Measurements from ENCODE around the gene TGM1.

The TGM1 gene

GRCh38 chr14:24259282-24260025, 3.5 kb downstream of the TGM1 start:
- DNase-seq (ENCODE audit: low read depth, low spot score): no peak
- CTCF ChIA-PET: interaction anchor here (0.9 to 16.0 kb wide), 6 partner anchors 8 to 49 kb away, joined by 3 to 155 read pairs (median 6); partner anchors contain the start of genes CIDEB, MDP1, RABGGTA and TINF2
- H3K4me3 ChIP-seq (ENCODE audit: low read depth, low read length): no peak overlapping the region
- TF ChIP-seq CTCF (IDR thresholded peaks at IDR 0.05; ENCODE audit: insufficient read depth, low read length, missing control alignments): no peak
- POLR2A ChIA-PET: interaction anchor here (1.2 kb wide), 1 partner anchor 17 kb away, joined by 6 read pairs; the partner anchor contains the start of gene TINF2

- CTCF ChIA-PET: interaction anchor here (0.9 to 16.0 kb wide), 6 partner anchors 11 to 49 kb away, joined by 3 to 155 read pairs (median 6); partner anchors contain the start of genes CIDEB, MDP1, RABGGTA and TINF2
- POLR2A ChIA-PET: interaction anchor here (1.2 kb wide), 1 partner anchor 17 kb away, joined by 6 read pairs; the partner anchor contains the start of gene TINF2
- DNase-seq (ENCODE audit: low read depth, low spot score): no peak
- H3K4me3 ChIP-seq (ENCODE audit: low read depth, low read length): no peak overlapping the region
- no peak for TF ChIP-seq CTCF (IDR thresholded peaks at IDR 0.05; ENCODE audit: insufficient read depth, low read length, missing control alignments)
These were observed 4.3 kb downstream of the TGM1 start for GRCh38 chr14:24258548-24259265.

- CTCF ChIA-PET: interaction anchor here (0.6 to 16.0 kb wide), 9 partner anchors 12 to 90 kb away, joined by 3 to 155 read pairs (median 3); partner anchors contain the start of genes CIDEB, DHRS1, MDP1 and NOP9
- POLR2A ChIA-PET: no interaction called here
- H3K4me3 ChIP-seq (ENCODE audit: low read depth, low read length): no peak overlapping the region
- TF ChIP-seq CTCF (IDR thresholded peaks at IDR 0.05; ENCODE audit: insufficient read depth, low read length, missing control alignments): no peak
- no peak for DNase-seq (ENCODE audit: low read depth, low spot score)
These were observed 4.9 kb downstream of the TGM1 start for GRCh38 chr14:24258119-24258518.

- no peak for DNase-seq (ENCODE audit: low read depth, low spot score)
- no peak for TF ChIP-seq CTCF (IDR thresholded peaks at IDR 0.05; ENCODE audit: insufficient read depth, low read length, missing control alignments)
- CTCF ChIA-PET: interaction anchor here (1.3 to 16.0 kb wide), 6 partner anchors 13 to 65 kb away, joined by 3 to 155 read pairs (median 33); partner anchors contain the start of genes CIDEB, DHRS1, NOP9 and RABGGTA
- H3K4me3 ChIP-seq (ENCODE audit: low read depth, low read length): no peak overlapping the region
- POLR2A ChIA-PET: interaction anchor here (1.5 kb wide), 1 partner anchor 14 kb away, joined by 6 read pairs; the partner anchor contains the start of gene TINF2
These were observed 6.0 kb downstream of the TGM1 start for GRCh38 chr14:24256960-24257359.

- DNase-seq (ENCODE audit: low read depth, low spot score): no peak
- H3K4me3 ChIP-seq (ENCODE audit: low read depth, low read length): no peak overlapping the region
- no peak for TF ChIP-seq CTCF (IDR thresholded peaks at IDR 0.05; ENCODE audit: insufficient read depth, low read length, missing control alignments)
- ChIA-PET CTCF (interaction anchor here (1.8 to 16.0 kb wide), 4 partner anchors 12 to 52 kb away, joined by 9 to 155 read pairs (median 64); partner anchors contain the start of genes CIDEB, DHRS1, NOP9 and RABGGTA), POLR2A (interaction anchor here (1.5 kb wide), 1 partner anchor 13 kb away, joined by 6 read pairs; the partner anchor contains the start of gene TINF2)
These were observed 6.9 kb downstream of the TGM1 start for GRCh38 chr14:24255931-24256711.

All from AG04449 (cell line).